HepG2 (cell line): ENCODE data around the gene FXYD4. TPM values are rescaled to one million over a fixed set of nuclear protein-coding genes. Genes with fewer than 3 reads are reported as not detected.

Experiments used
- AGO2 ChIP-seq: fragments of 200-400 bp; formaldehyde crosslinking; optimal IDR thresholded peaks from 2 replicates; pipeline ENCODE3; 2017; ENCODE audit warnings: mild to moderate bottlenecking, low read depth, low read length, moderate library complexity
- EHMT2 ChIP-seq: fragments of 200-600 bp; sonication (generic); IDR thresholded peaks from 2 replicates; pipeline ENCODE4 v1.7.0; 2017; ENCODE audit warnings: antibody characterized with exemption, low read depth, low read length, borderline replicate concordance
- FOSL1 ChIP-seq: sonication (generic); formaldehyde crosslinking; IDR thresholded peaks from 2 replicates; pipeline ENCODE4 v1.9.0; 2021; ENCODE audit warnings: missing genetic modification reagents, borderline replicate concordance
- HOXA9 ChIP-seq: sonication (generic); formaldehyde crosslinking; IDR thresholded peaks from 2 replicates; pipeline ENCODE4 v1.8.1; 2022; ENCODE audit warnings: missing genetic modification reagents, mild to moderate bottlenecking, moderate library complexity, borderline replicate concordance
- ISX ChIP-seq: sonication (generic); formaldehyde crosslinking; conservative IDR thresholded peaks from 2 replicates; pipeline ENCODE4 v1.5.0; 2020; ENCODE audit warnings: missing genetic modification reagents
- KAT2B ChIP-seq: fragments of 150-350 bp; IDR thresholded peaks from 2 replicates; pipeline ENCODE4 v1.6.1; 2014; ENCODE audit warnings: low read depth, low read length, borderline replicate concordance
- MAFK ChIP-seq, 2 experiments: IDR thresholded peaks in 1 of 2; conservative IDR thresholded peaks in 1 of 2; 2 replicates each; pipeline ENCODE4 v1.6.1; 2011; ENCODE audit warnings: improper control_type of control experiment in 2 of 2, low read length in 2 of 2
- MLLT10 ChIP-seq: sonication (generic); formaldehyde crosslinking; IDR thresholded peaks from 2 replicates; pipeline ENCODE4 v1.4.0; 2020; ENCODE audit warnings: missing genetic modification reagents
- NFAT5 ChIP-seq: sonication (generic); formaldehyde crosslinking; IDR thresholded peaks from 2 replicates; pipeline ENCODE4 v1.4.0; 2020; ENCODE audit warnings: missing genetic modification reagents
- NFE2L2 ChIP-seq: fragments of 150-350 bp; IDR thresholded peaks from 2 replicates; pipeline ENCODE4 v1.6.1; 2014; ENCODE audit warnings: low read length
- NR2F2 ChIP-seq: IDR thresholded peaks from 2 replicates; pipeline ENCODE4 v1.6.1; 2012; ENCODE audit warnings: low read depth, inconsistent platforms, borderline replicate concordance
- PCBP1 ChIP-seq: fragments of 200-400 bp; formaldehyde crosslinking; IDR thresholded peaks from 2 replicates; pipeline ENCODE4 v1.6.1; 2017; ENCODE audit warnings: mild to moderate bottlenecking, low read depth, low read length, borderline replicate concordance
- PLRG1 ChIP-seq: fragments of 450-650 bp; conservative IDR thresholded peaks from 2 replicates; pipeline ENCODE4 v1.6.1; 2016
- RARG ChIP-seq: sonication (generic); formaldehyde crosslinking; IDR thresholded peaks from 2 replicates; pipeline ENCODE4 v1.4.0; 2020; ENCODE audit warnings: low read depth, mild to moderate bottlenecking, missing genetic modification reagents
- SETDB1 ChIP-seq: sonication (generic); formaldehyde crosslinking; IDR thresholded peaks from 2 replicates; pipeline ENCODE4 v1.5.1; 2020; ENCODE audit warnings: missing genetic modification reagents, mild to moderate bottlenecking, borderline replicate concordance
- SMARCC2 ChIP-seq: fragments of 450-650 bp; IDR thresholded peaks from 2 replicates; pipeline ENCODE4 v1.6.1; 2017; ENCODE audit warnings: antibody characterized with exemption, mild to moderate bottlenecking
- SMYD3 ChIP-seq: sonication (generic); formaldehyde crosslinking; IDR thresholded peaks from 2 replicates; pipeline ENCODE4 v1.8.1; 2023; ENCODE audit warnings: mild to moderate bottlenecking, missing genetic modification reagents
- U2AF1 ChIP-seq: fragments of 200-400 bp; formaldehyde crosslinking; optimal IDR thresholded peaks from 2 replicates; pipeline ENCODE3; 2017; ENCODE audit warnings: mild to moderate bottlenecking, low read depth, low read length
- ZBTB26 ChIP-seq: IDR thresholded peaks from 2 replicates; pipeline ENCODE4 v1.6.1; 2016; ENCODE audit warnings: missing compliant biosample characterization, missing genetic modification reagents, borderline replicate concordance
- ZBTB42 ChIP-seq: sonication (generic); formaldehyde crosslinking; IDR thresholded peaks from 2 replicates; pipeline ENCODE4 v1.5.0; 2020; ENCODE audit warnings: mild to moderate bottlenecking, missing genetic modification reagents
- ZNF354B ChIP-seq: sonication (generic); formaldehyde crosslinking; IDR thresholded peaks from 2 replicates; pipeline ENCODE4 v1.8.0; 2022; ENCODE audit warnings: mild to moderate bottlenecking, missing genetic modification reagents
- ZNF546 ChIP-seq: sonication (generic); formaldehyde crosslinking; conservative IDR thresholded peaks from 2 replicates; pipeline ENCODE4 v1.8.1; 2023; ENCODE audit warnings: mild to moderate bottlenecking, missing genetic modification reagents
- ZNF629 ChIP-seq: sonication (generic); formaldehyde crosslinking; conservative IDR thresholded peaks from 2 replicates; pipeline ENCODE4 v1.5.0; 2020; ENCODE audit warnings: missing genetic modification reagents
- ZNF674 ChIP-seq: sonication (generic); formaldehyde crosslinking; IDR thresholded peaks from 2 replicates; pipeline ENCODE4 v1.5.0; 2020; ENCODE audit warnings: low read depth, mild to moderate bottlenecking, missing genetic modification reagents
- ZNF816 ChIP-seq: sonication (generic); formaldehyde crosslinking; IDR thresholded peaks from 2 replicates; pipeline ENCODE4 v1.8.0; 2022; ENCODE audit warnings: missing genetic modification reagents, mild to moderate bottlenecking, borderline replicate concordance
- ZSCAN31 ChIP-seq: sonication (generic); formaldehyde crosslinking; IDR thresholded peaks from 2 replicates; pipeline ENCODE4 v1.5.0; 2020; ENCODE audit warnings: low read depth, mild to moderate bottlenecking, missing genetic modification reagents
- polyA plus RNA-seq, 8 experiments: library from polyadenylated mRNA; depleted of rRNA in 3 of 8; stranded (reverse) in 7 of 8; unstranded in 1 of 8; fragments of >200 nt; fragmentation: Illumina TruSeq in 4 of 8; extraction: Trizol in 4 of 8; gene quantifications; 2 replicates each; pipeline versions ENCODE4 v1.2.1 to v1.2.3, GENCODE V29; 2011 to 2016; ENCODE audit warnings: low read depth in 4 of 8, missing spikeins in 1 of 8, mixed read lengths in 1 of 8; ENCODE audit not compliant: insufficient read depth in 1 of 8
- total RNA-seq, 5 experiments: library from RNA; depleted of rRNA; stranded (reverse); fragments of >200 nt; fragmentation: Illumina TruSeq; extraction: Trizol; gene quantifications; 2 replicates each; pipeline ENCODE4 v1.2.3, GENCODE V29; 2016; ENCODE audit warnings: low read depth in 1 of 5

FXYD4 gene
- total and polyA plus RNA-seq, 2 of the 13 experiments (the other 11 are each of a cell fraction or from before 2014, with no cell fraction given): not detected

DNA sequence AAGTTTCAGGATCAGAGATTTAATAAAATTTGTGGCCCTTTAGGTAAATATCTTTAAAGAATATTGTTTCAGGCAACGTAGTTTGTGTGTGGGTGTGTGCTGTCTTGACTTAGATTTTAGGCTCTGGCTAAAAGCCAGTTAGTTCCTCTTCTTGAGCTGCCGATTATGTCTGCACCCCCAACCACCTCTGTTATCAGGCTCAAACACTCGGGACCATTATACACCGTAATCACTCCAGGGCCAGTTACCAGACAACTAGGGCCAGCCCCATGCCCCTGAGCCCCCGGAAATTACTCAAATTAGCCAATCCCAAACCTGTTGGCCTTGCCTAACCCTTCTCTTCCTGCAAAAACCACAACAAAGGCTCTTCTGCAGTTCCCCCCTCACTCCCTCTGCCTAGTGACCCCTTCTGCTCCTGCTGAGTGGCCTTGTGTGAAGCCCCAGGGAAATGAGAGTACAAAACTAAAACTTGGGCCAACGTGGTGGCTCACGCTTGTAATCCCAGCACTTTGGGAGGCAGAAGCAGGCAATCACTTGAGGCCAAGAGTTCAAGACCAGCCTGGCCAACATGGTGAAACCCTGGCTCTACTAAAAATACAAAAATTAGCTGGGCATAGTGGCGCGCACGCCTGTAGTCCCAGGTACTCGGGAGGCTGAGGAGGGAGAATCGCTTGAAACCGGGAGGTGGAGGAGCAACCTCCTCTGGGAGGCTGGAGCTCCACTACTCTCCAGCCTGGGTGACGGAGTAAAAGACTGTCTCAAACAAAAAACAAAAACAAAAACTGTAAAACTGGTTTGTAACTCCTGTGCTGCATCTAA is 46.7 kb downstream of the FXYD4 start (continued):
- TF ChIP-seq NFAT5 (CRISPR knock-in tag) (no peak), NR2F2 (peak; percentile 86), AGO2 (no peak), U2AF1 (no peak), HOXA9 (CRISPR knock-in tag) (no peak), ZNF674 (CRISPR knock-in tag) (no peak), RARG (CRISPR knock-in tag) (no peak), EHMT2 (no peak), SMARCC2 (no peak), ZBTB26 (no peak), FOSL1 (CRISPR knock-in tag) (no peak), MLLT10 (CRISPR knock-in tag) (no peak), NFE2L2 (no peak), PLRG1 (no peak), ISX (no peak), ZNF354B (CRISPR knock-in tag) (no peak), SETDB1 (CRISPR knock-in tag) (no peak), ZSCAN31 (CRISPR knock-in tag) (no peak), KAT2B (no peak), SMYD3 (CRISPR knock-in tag) (no peak), PCBP1 (no peak), MAFK (conservative IDR thresholded peaks at IDR 0.05 in 1 of 2, IDR thresholded peaks at IDR 0.05 in 1 of 2; ENCODE audit: low read length in 2 of 2) (no peak), ZBTB42 (no peak), ZNF816 (CRISPR knock-in tag) (no peak), ZNF629 (CRISPR knock-in tag) (no peak), ZNF546 (CRISPR knock-in tag) (no peak)
